PC-3 (cell line): ENCODE measurements around the gene FARS2. TPM values are rescaled to one million over a fixed set of nuclear protein-coding genes. Genes with fewer than 3 reads are reported as not detected.

Experiments
- ATAC-seq: fragments of 200-7000 bp; cut with Tn5 transposase; 2 replicates; pipeline ENCODE4 v1.9.1; 2020; ENCODE audit warnings: mild to moderate bottlenecking, moderate library complexity
- BruUV-seq: library from RNA; stranded (reverse); fragments of 400-500 nt; replicated peaks from 2 replicates; lab custom pipeline; 2021; lab: Mats Ljungman, UMichigan
- CTCF ChIA-PET: fragments of 300-600 bp; sonication (Branson Sonifier 250); formaldehyde crosslinking; loops from one replicate; lab custom pipeline; 2022; ENCODE audit warnings: antibody characterized with exemption; lab: Charles Lee
- POLR2A ChIA-PET: fragments of 300-600 bp; sonication (Branson Sonifier 250); formaldehyde crosslinking; loops from one replicate; lab custom pipeline; 2022; ENCODE audit warnings: antibody characterized with exemption; ENCODE audit not compliant: unreplicated experiment; lab: Charles Lee
- DNase-seq: peaks from one replicate; pipeline ENCODE4 v3.0.0-alpha.2; 2015
- H2AFZ ChIP-seq: fragments of 300-600 bp; sonication (generic); 2 replicates; pipeline ENCODE4 v1.6.0; 2016; ENCODE audit warnings: antibody characterized with exemption, low read length
- H3F3A ChIP-seq: fragments of 300-600 bp; sonication (generic); one replicate; pipeline ENCODE4 v1.6.0; 2017; ENCODE audit warnings: antibody characterized with exemption, low read length, control low read depth, mild to moderate bottlenecking; ENCODE audit not compliant: unreplicated experiment
- H3K27ac ChIP-seq: fragments of 300-600 bp; sonication (generic); 2 replicates; pipeline ENCODE4 v1.5.1; 2016; ENCODE audit warnings: mild to moderate bottlenecking, low read length
- H3K27me3 ChIP-seq: fragments of 300-600 bp; sonication (generic); 2 replicates; pipeline ENCODE4 v1.6.1; 2016; ENCODE audit warnings: low read length, mixed read lengths
- H3K36me3 ChIP-seq: fragments of 300-600 bp; sonication (generic); 2 replicates; pipeline ENCODE4 v1.6.1; 2016; ENCODE audit warnings: low read depth, mixed run types, low read length, mixed read lengths
- H3K4me1 ChIP-seq: fragments of 300-600 bp; sonication (generic); 2 replicates; pipeline ENCODE4 v1.5.1; 2016; ENCODE audit warnings: low read length; ENCODE audit not compliant: insufficient read depth
- H3K4me2 ChIP-seq: fragments of 300-600 bp; sonication (generic); 2 replicates; pipeline ENCODE4 v1.6.0; 2016; ENCODE audit warnings: low read length
- H3K4me3 ChIP-seq: fragments of 300-600 bp; sonication (generic); 2 replicates; pipeline ENCODE4 v1.5.1; 2016; ENCODE audit warnings: mild to moderate bottlenecking, low read length, mixed read lengths
- H3K79me2 ChIP-seq: fragments of 300-600 bp; sonication (generic); 2 replicates; pipeline ENCODE4 v1.6.1; 2017; ENCODE audit warnings: low read length, mixed read lengths
- H3K9ac ChIP-seq: fragments of 300-600 bp; sonication (generic); 2 replicates; pipeline ENCODE4 v1.6.0; 2016; ENCODE audit warnings: mild to moderate bottlenecking, low read length
- H3K9me2 ChIP-seq: fragments of 300-600 bp; sonication (generic); replicated peaks from 2 replicates; pipeline ENCODE4 v1.6.1; 2016; ENCODE audit warnings: mixed run types, low read length, mixed read lengths
- H3K9me3 ChIP-seq: fragments of 300-600 bp; sonication (generic); 2 replicates; pipeline ENCODE4 v1.6.1; 2016; ENCODE audit warnings: low read length, mixed read lengths
- H4K20me1 ChIP-seq: fragments of 300-600 bp; sonication (generic); 2 replicates; pipeline ENCODE4 v1.6.1; 2016; ENCODE audit warnings: low read length, mixed read lengths
- CTCF ChIP-seq: fragments of 300-600 bp; sonication (generic); conservative IDR thresholded peaks from 2 replicates; pipeline ENCODE4 v1.5.1; 2017; ENCODE audit warnings: antibody characterized with exemption, low read depth, mild to moderate bottlenecking, low read length
- EZH2 ChIP-seq: fragments of 300-600 bp; sonication (generic); IDR thresholded peaks from one replicate; pipeline ENCODE4 v1.6.1; 2017; ENCODE audit warnings: antibody characterized with exemption, mild to moderate bottlenecking, low read length; ENCODE audit not compliant: unreplicated experiment
- EZH2phosphoT487 ChIP-seq: fragments of 300-600 bp; sonication (generic); IDR thresholded peaks from 2 replicates; pipeline ENCODE4 v1.6.1; 2018; ENCODE audit warnings: mild to moderate bottlenecking, antibody characterized with exemption, low read length, borderline replicate concordance
- intact Hi-C: fragments of 100-400 bp; cut with micrococcal nuclease; formaldehyde crosslinking; loops from 2 replicates; pipeline ENCODE4 v1.9.0; 2023
- total RNA-seq: library from RNA; depleted of rRNA; stranded (reverse); fragments of >200 nt; gene quantifications from 2 replicates; pipeline ENCODE4 v1.2.3, GENCODE V29; 2014

The FARS2 gene
- total RNA-seq, 1 experiment from 2014 or later, result 23.0 TPM

- H3K9ac ChIP-seq, result no peak overlapping the region
- no peak overlapping the region for H2AFZ ChIP-seq
- H3K36me3 ChIP-seq, result no peaks in the 10 kb centered on the region
- no peaks in the 10 kb centered on the region for H3K9me3 ChIP-seq
- TF ChIP-seq EZH2 (no peak), CTCF (no peak), EZH2phosphoT487 (no peak)
- no peaks in the 10 kb centered on the region for H3F3A ChIP-seq
- DNase-seq (no peak), ATAC-seq (no peak)
- POLR2A ChIA-PET, result no interaction called here
- intact Hi-C loops, result no loop called here
- no peaks in the 10 kb centered on the region for H3K79me2 ChIP-seq
- no peaks in the 10 kb centered on the region for H3K9me2 ChIP-seq
- BruUV-seq, result no TSS peak
- no peak overlapping the region for H3K4me2 ChIP-seq
- no peak overlapping the region for H3K27ac ChIP-seq
- CTCF ChIA-PET, result no interaction called here
- no peak overlapping the region for H3K4me3 ChIP-seq
- H4K20me1 ChIP-seq, result no peaks in the 10 kb centered on the region
- H3K4me1 ChIP-seq, result no peaks in the 10 kb centered on the region
- H3K27me3 ChIP-seq, result no peaks in the 10 kb centered on the region
Observed at GRCh38 chr6:5557506-5557905, 296.2 kb downstream of the FARS2 start.

- CTCF ChIA-PET, result no interaction called here
- Histone ChIP-seq H3F3A (no peaks in the 10 kb centered on the region), H4K20me1 (no peaks in the 10 kb centered on the region), H3K4me3 (no peak overlapping the region), H3K4me2 (no peak overlapping the region), H3K36me3 (no peaks in the 10 kb centered on the region), H3K4me1 (peaks cover 5% of the 10 kb centered on the region), H3K27ac (no peak overlapping the region), H3K9me3 (no peaks in the 10 kb centered on the region), H3K27me3 (no peaks in the 10 kb centered on the region), H2AFZ (no peak overlapping the region), H3K9me2 (no peaks in the 10 kb centered on the region), H3K9ac (no peak overlapping the region), H3K79me2 (no peaks in the 10 kb centered on the region)
- ATAC-seq (no peak), DNase-seq (no peak)
- TF ChIP-seq CTCF, result no peak
- TF ChIP-seq EZH2phosphoT487, result no peak
- no peak for TF ChIP-seq EZH2
- BruUV-seq, result no TSS peak
- intact Hi-C loops, result no loop called here
- POLR2A ChIA-PET, result no interaction called here
Observed at GRCh38 chr6:5559651-5560050, 298.3 kb downstream of the FARS2 start.

GRCh38 chr6:5562277-5562676 is 301.0 kb downstream of the FARS2 start:
- H3K79me2 ChIP-seq, result no peaks in the 10 kb centered on the region
- peaks cover 12% of the 10 kb centered on the region for H3K4me1 ChIP-seq
- no peak overlapping the region for H3K27ac ChIP-seq
- TF ChIP-seq CTCF (no peak), EZH2 (no peak), EZH2phosphoT487 (no peak)
- POLR2A ChIA-PET, result no interaction called here
- intact Hi-C loops, result loop anchor here (2.0 kb wide), 1 partner anchor 305 kb away; no protein-coding TSS in a partner anchor
- H3K4me3 ChIP-seq, result no peak overlapping the region
- H4K20me1 ChIP-seq, result no peaks in the 10 kb centered on the region
- H3K9me2 ChIP-seq, result no peaks in the 10 kb centered on the region
- H3K9me3 ChIP-seq, result no peaks in the 10 kb centered on the region
- ATAC-seq, result no peak
- DNase-seq, result no peak
- H3K27me3 ChIP-seq, result no peaks in the 10 kb centered on the region
- no peak overlapping the region for H3K4me2 ChIP-seq
- no peak overlapping the region for H3K9ac ChIP-seq
- no peak overlapping the region for H2AFZ ChIP-seq
- H3K36me3 ChIP-seq, result no peaks in the 10 kb centered on the region
- BruUV-seq, result no TSS peak
- CTCF ChIA-PET, result no interaction called here
- H3F3A ChIP-seq, result no peaks in the 10 kb centered on the region
